Right lobe of liver (tissue), 6 donors: Measurements from ENCODE around the gene ADTRP. TPM values are rescaled to one million over a fixed set of nuclear protein-coding genes. Genes with fewer than 3 reads are reported as not detected.
A peak's percentile ranks its signal among the peaks of the same experiment; 100 is the strongest.

Experiments
- ATAC-seq, 4 donors: fragments of 200-7000 bp; cut with Tn5 transposase; one replicate each; pipeline ENCODE4 v1.9.1; 2020; ENCODE audit warnings: mild to moderate bottlenecking in 4 of 4, moderate library complexity in 4 of 4
- DNase-seq, 3 donors: peaks; one replicate each; pipeline ENCODE4 v3.0.0-alpha.2; 2020
- H3K27ac ChIP-seq, 3 donors: fragments of 200-600 bp; one replicate each; pipeline ENCODE4 v1.8.0; 2022
- H3K27me3 ChIP-seq, 2 donors: fragments of 200-600 bp; one replicate each; pipeline ENCODE4 v1.8.0; 2022
- H3K36me3 ChIP-seq, 4 donors: fragments of 200-600 bp; sonication (generic) in 1 of 4; one replicate each; pipeline versions ENCODE4 v1.5.1 to v1.8.0; 2017 to 2022; ENCODE audit warnings: control low read depth in 1 of 4
- H3K4me1 ChIP-seq, 4 donors: fragments of 200-600 bp; sonication (generic) in 1 of 4; one replicate each; pipeline versions ENCODE4 v1.5.1 to v1.8.0; 2017 to 2022; ENCODE audit warnings: control low read depth in 1 of 4
- H3K4me3 ChIP-seq, 3 donors: fragments of 200-600 bp; one replicate each; pipeline ENCODE4 v1.8.0; 2022
- H3K9me3 ChIP-seq, 4 donors: fragments of 200-600 bp; sonication (generic) in 1 of 4; one replicate each; pipeline versions ENCODE4 v1.5.1 to v1.8.0; 2017 to 2022; ENCODE audit warnings: control low read depth in 1 of 4
- POLR2A ChIP-seq: fragments of 450-650 bp; IDR thresholded peaks from one replicate; pipeline ENCODE4 v1.6.1; 2017; ENCODE audit warnings: antibody characterized with exemption, mild to moderate bottlenecking
- WGBS: methylation state at CpG from one replicate; pipeline ENCODE4 v1.1.6; 2018; ENCODE audit warnings: low coverage, low lambda C conversion rate; ENCODE audit not compliant: insufficient coverage; ENCODE audit errors: missing lambda C conversion rate; 5-methylcytosine and 5-hydroxymethylcytosine counted together
- intact Hi-C, 2 donors: fragments of 100-400 bp; cut with DNase I; formaldehyde crosslinking; loops; one replicate each; pipeline versions ENCODE4 v1.11.2 to v1.14.1; 2022
- total RNA-seq, 6 experiments: library from RNA; depleted of rRNA in 2 of 6; stranded (reverse); fragments of >200 nt in 2 of 6; fragmentation: NEBNext Ultra II Directional in 3 of 6; extraction: Animal tissue kit (Norgen Biotek cat#: 25700) in 3 of 6; gene quantifications; one replicate each; pipeline versions ENCODE4 v1.1.0 to v1.2.4, GENCODE V29; 2016 to 2023
- TF ChIP-seq, protein P1 (sequence below), 4 donors: fragments of 200-600 bp in 3 of 4; fragments of 450-650 bp in 1 of 4; IDR thresholded peaks; one replicate each; pipeline versions ENCODE4 v1.5.1 to v1.8.0; 2016 to 2022; ENCODE audit warnings: antibody characterized with exemption in 4 of 4, mild to moderate bottlenecking in 2 of 4
- donor health status: DM: no; HTN: yes; CAD: no.
- donor health status: DM: no; HTN: no; CAD: no.
- donor health status: DM: no; HTN: no; CAD: no.
- donor health status: DM: no; HTN: yes; CAD: no.
- donor health status: DM: no; HTN: yes; CAD: no.

The ADTRP gene
- total RNA-seq, 6 experiments from 2014 or later: 0.46 to 1.9 (median 0.92) TPM; not detected in 1

DNA sequence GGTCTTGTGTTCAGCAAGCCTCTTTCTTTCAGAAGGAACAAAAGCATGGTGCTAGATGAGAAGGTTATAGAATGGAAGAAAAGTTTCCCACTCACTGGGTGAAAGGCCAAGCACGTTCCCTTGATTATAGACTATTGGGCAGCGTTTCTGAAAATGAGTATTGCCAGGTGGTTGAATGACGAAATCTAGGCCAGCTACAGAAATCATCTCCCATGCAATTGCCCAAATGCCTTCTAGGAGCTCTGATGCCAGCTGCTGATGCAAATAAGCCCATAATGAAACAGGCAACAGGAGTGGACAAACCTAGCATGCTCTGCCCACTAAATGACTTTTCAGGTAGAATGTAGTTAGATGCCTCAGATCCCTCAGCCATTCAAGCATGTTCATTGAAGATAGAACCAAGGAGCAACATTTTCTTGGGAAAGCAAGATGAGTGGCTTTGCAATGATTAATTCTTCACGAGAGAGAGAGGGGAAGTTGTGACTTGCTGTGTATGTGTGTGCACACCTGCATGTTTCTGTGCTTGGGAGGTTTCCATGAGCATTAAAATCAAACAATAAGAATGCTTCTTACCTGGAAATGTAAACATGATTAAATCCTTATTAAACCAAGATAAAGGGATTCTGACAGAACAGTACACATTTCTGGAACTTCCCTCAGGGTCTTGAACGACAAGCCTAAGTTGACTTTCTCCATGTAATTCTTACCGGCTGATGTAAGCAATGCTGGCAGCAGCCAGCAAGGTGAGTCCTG lies 43.6 kb downstream of the ADTRP start:
- TF ChIP-seq, protein P1, sequence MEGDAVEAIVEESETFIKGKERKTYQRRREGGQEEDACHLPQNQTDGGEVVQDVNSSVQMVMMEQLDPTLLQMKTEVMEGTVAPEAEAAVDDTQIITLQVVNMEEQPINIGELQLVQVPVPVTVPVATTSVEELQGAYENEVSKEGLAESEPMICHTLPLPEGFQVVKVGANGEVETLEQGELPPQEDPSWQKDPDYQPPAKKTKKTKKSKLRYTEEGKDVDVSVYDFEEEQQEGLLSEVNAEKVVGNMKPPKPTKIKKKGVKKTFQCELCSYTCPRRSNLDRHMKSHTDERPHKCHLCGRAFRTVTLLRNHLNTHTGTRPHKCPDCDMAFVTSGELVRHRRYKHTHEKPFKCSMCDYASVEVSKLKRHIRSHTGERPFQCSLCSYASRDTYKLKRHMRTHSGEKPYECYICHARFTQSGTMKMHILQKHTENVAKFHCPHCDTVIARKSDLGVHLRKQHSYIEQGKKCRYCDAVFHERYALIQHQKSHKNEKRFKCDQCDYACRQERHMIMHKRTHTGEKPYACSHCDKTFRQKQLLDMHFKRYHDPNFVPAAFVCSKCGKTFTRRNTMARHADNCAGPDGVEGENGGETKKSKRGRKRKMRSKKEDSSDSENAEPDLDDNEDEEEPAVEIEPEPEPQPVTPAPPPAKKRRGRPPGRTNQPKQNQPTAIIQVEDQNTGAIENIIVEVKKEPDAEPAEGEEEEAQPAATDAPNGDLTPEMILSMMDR (IDR thresholded peaks at IDR 0.05): no peak
- TF ChIP-seq POLR2A: no peak
- Histone ChIP-seq H3K27me3 (no peaks in the 10 kb centered on the region), H3K36me3 (no peaks in the 10 kb centered on the region), H3K4me1 (peaks cover 0 to 11% (median 3%) of the 10 kb centered on the region in 4 donors), H3K9me3 (no peaks in the 10 kb centered on the region), H3K4me3 (no peak overlapping the region), H3K27ac (no peak overlapping the region)
- ATAC-seq: no peak
- intact Hi-C loops: no loop called here
- 46% methylated on average over 6 of the region's 6 CpGs for WGBS
- no peak for DNase-seq

DNA sequence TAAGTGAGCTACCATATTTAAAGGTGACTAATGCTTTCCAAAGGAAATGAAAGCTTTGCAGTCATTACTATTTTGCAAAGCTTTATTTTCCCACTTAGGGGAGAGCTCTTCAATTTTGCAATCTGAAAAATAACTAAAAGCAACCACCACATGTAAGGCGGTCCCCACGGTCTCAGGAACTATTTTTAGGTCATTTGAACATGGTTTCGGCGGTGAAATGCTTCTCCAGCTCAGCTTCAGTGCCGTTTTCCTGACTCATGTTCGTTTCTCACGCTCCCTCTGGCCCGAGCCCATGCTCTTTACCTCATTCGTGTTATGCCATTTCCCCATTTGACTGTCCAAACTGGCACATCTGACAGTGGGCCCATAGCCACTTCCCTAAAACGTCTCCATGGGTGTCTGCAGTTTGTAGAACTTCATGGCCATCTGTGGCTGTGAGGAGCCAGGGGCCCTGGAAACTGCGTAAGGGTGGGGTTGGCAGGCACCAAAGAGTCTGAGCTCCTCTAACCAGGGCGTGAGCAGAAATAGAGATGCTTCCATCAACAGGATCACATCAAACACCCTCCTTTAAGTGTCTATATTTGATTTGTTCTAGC lies 46.5 kb downstream of the ADTRP start:
- DNase-seq (peak; percentile 42 to 66 (median 55)), ATAC-seq (peak; percentile 59 to 71 (median 68))
- no peaks in the 10 kb centered on the region for H3K27me3 ChIP-seq
- H3K36me3 ChIP-seq: no peaks in the 10 kb centered on the region
- intact Hi-C loops: no loop called here
- 34% methylated on average over 12 of the region's 12 CpGs for WGBS
- no peak for TF ChIP-seq POLR2A
- TF ChIP-seq, protein P1 (IDR thresholded peaks at IDR 0.05): no peak
- peaks cover 0 to 11% (median 3%) of the 10 kb centered on the region in 4 donors for H3K4me1 ChIP-seq
- no peaks in the 10 kb centered on the region for H3K9me3 ChIP-seq
- H3K4me3 ChIP-seq: no peak overlapping the region
- H3K27ac ChIP-seq: no peak overlapping the region

DNA sequence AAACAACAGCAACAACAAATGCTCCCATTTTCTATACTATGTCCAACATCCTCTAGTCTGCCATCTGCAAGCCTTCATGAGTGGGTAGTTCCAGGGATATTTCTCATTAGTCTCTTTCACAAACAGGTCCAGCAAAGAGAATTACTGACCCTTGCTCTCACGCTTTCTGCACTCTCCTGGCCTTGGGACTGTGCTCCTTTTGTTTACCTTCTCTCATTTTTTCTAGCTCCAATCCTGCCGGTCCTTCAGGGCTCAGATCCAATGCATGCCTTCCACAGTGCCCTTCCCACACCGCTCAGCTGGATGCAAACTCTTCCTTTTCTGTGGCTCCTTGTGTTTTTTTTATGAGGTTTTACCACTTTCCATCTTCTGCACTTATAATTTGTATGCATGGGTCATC lies 47.2 kb downstream of the ADTRP start:
- H3K4me3 ChIP-seq: no peak overlapping the region
- intact Hi-C loops: no loop called here
- TF ChIP-seq, protein P1 (IDR thresholded peaks at IDR 0.05): no peak
- TF ChIP-seq POLR2A: no peak
- H3K27ac ChIP-seq: no peak overlapping the region
- ATAC-seq (peak; percentile 60 to 88 (median 76)), DNase-seq (no peak)
- no peaks in the 10 kb centered on the region for H3K36me3 ChIP-seq
- no peaks in the 10 kb centered on the region for H3K9me3 ChIP-seq
- WGBS: 23% methylated on average over 3 of the region's 3 CpGs
- H3K4me1 ChIP-seq: peaks cover 0 to 11% (median 3%) of the 10 kb centered on the region in 4 donors
- no peaks in the 10 kb centered on the region for H3K27me3 ChIP-seq

DNA sequence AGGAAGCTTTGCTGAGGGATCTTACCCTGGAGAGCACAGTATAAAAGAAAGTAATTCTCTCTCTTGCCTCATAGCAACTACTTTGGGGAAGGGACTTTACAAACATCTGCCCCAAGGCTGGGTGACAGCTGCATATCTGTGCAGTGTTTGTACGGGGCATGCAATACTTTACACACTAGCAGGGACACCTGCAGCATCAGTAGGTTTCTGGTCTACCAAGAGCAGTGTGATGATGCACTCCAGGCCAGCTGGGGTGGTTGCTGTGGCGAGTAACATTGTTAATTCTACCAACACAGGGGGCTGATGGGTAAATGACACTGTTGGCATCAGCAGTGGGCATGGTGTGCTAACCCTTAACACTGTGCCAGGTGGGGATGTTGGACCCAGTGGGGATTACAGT lies 48.0 kb downstream of the ADTRP start:
- Histone ChIP-seq H3K27ac (no peak overlapping the region), H3K36me3 (no peaks in the 10 kb centered on the region), H3K9me3 (no peaks in the 10 kb centered on the region), H3K4me3 (no peak overlapping the region), H3K4me1 (peaks cover 0 to 11% (median 3%) of the 10 kb centered on the region in 4 donors), H3K27me3 (no peaks in the 10 kb centered on the region)
- ATAC-seq (no peak), DNase-seq (no peak)
- 50% methylated on average over 1 of the region's 2 CpGs for WGBS
- no peak for TF ChIP-seq POLR2A
- TF ChIP-seq, protein P1 (IDR thresholded peaks at IDR 0.05): no peak
- intact Hi-C loops: no loop called here
